ENCODE results near the gene TAAR9. TPM values are rescaled to one million over a fixed set of nuclear protein-coding genes. Genes with fewer than 3 reads are reported as not detected.

Gene TAAR9
- total RNA-seq, 1 experiment from 2014 or later: not detected

DNA sequence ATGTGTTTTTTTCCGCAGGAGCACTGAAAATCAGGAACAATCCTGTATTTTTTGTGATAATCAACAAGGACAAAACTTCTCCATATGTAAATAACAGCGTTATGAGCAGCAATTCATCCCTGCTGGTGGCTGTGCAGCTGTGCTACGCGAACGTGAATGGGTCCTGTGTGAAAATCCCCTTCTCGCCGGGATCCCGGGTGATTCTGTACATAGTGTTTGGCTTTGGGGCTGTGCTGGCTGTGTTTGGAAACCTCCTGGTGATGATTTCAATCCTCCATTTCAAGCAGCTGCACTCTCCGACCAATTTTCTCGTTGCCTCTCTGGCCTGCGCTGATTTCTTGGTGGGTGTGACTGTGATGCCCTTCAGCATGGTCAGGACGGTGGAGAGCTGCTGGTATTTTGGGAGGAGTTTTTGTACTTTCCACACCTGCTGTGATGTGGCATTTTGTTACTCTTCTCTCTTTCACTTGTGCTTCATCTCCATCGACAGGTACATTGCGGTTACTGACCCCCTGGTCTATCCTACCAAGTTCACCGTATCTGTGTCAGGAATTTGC, 32.2 kb downstream of the TAAR9 start, which contains the start of gene TAAR6:
TAAR6 (plus strand) TSS at position 102 of the 557 bp plus-strand sequence; CDS start at position 102, 0 bp downstream.
- Histone ChIP-seq H4K20me1 (ENCODE audit: low read length) (no peaks in the 10 kb centered on the region), H3K9me3 (ENCODE audit: low read length) (no peaks in the 10 kb centered on the region), H3K4me2 (ENCODE audit: low read length) (no peak within 1 kb of the TSS), H3K9me2 (replicated peaks; ENCODE audit: low read length) (no peaks in the 10 kb centered on the region), H3F3A (ENCODE audit: low read length, unreplicated experiment) (no peaks in the 10 kb centered on the region), H2AFZ (ENCODE audit: low read length) (no peak within 1 kb of the TSS), H3K9ac (ENCODE audit: low read length) (no peak within 1 kb of the TSS), H3K27ac (ENCODE audit: low read length) (no peak within 1 kb of the TSS), H3K4me3 (ENCODE audit: low read length) (no peak within 1 kb of the TSS), H3K36me3 (ENCODE audit: low read depth, low read length) (no peaks in the 10 kb centered on the region), H3K27me3 (ENCODE audit: low read length) (peaks cover 12% of the 10 kb centered on the region), H3K4me1 (ENCODE audit: insufficient read depth, low read length) (no peaks in the 10 kb centered on the region), H3K79me2 (ENCODE audit: low read length) (no peaks in the 10 kb centered on the region)
- ChIA-PET CTCF (no interaction called here), POLR2A (ENCODE audit: unreplicated experiment) (no interaction called here)
- intact Hi-C loops (cut with micrococcal nuclease): no loop called here
- TF ChIP-seq, protein P1, sequence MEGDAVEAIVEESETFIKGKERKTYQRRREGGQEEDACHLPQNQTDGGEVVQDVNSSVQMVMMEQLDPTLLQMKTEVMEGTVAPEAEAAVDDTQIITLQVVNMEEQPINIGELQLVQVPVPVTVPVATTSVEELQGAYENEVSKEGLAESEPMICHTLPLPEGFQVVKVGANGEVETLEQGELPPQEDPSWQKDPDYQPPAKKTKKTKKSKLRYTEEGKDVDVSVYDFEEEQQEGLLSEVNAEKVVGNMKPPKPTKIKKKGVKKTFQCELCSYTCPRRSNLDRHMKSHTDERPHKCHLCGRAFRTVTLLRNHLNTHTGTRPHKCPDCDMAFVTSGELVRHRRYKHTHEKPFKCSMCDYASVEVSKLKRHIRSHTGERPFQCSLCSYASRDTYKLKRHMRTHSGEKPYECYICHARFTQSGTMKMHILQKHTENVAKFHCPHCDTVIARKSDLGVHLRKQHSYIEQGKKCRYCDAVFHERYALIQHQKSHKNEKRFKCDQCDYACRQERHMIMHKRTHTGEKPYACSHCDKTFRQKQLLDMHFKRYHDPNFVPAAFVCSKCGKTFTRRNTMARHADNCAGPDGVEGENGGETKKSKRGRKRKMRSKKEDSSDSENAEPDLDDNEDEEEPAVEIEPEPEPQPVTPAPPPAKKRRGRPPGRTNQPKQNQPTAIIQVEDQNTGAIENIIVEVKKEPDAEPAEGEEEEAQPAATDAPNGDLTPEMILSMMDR (conservative IDR thresholded peaks at IDR 0.05; ENCODE audit: low read depth, low read length): no peak
- TF ChIP-seq EZH2 (IDR thresholded peaks at IDR 0.05; ENCODE audit: low read length, unreplicated experiment): no peak
- no peak for DNase-seq
- ATAC-seq: no peak
- BruUV-seq (replicated peaks): no TSS peak

DNA sequence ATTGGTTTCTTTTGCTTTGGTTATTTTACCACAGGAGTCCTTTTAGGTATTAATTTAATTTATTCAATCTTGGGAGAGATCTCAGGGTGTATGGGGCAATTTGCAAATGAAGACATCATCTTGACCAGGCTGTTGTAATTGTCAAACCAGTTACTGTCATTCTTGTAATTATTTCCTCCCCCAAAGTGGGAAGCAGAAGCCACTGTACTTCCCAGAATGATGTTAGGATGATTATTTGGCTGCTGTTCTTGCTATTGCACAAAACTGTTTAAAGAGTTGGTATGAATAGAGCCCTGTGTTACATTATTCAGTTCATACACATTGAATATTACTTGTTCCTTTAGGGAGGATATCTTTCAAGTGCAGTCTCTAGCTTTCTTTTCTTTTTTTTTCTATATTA, 33.7 kb downstream of the TAAR9 start:
- Histone ChIP-seq H3K9me2 (replicated peaks; ENCODE audit: low read length) (no peaks in the 10 kb centered on the region), H3F3A (ENCODE audit: low read length, unreplicated experiment) (no peaks in the 10 kb centered on the region), H3K4me2 (ENCODE audit: low read length) (no peak overlapping the region), H3K9ac (ENCODE audit: low read length) (no peak overlapping the region), H3K9me3 (ENCODE audit: low read length) (no peaks in the 10 kb centered on the region), H3K79me2 (ENCODE audit: low read length) (no peaks in the 10 kb centered on the region), H3K4me3 (ENCODE audit: low read length) (no peak overlapping the region), H3K27ac (ENCODE audit: low read length) (no peak overlapping the region), H3K27me3 (ENCODE audit: low read length) (peaks cover 5% of the 10 kb centered on the region), H3K36me3 (ENCODE audit: low read depth, low read length) (no peaks in the 10 kb centered on the region), H4K20me1 (ENCODE audit: low read length) (no peaks in the 10 kb centered on the region), H2AFZ (ENCODE audit: low read length) (no peak overlapping the region), H3K4me1 (ENCODE audit: insufficient read depth, low read length) (no peaks in the 10 kb centered on the region)
- CTCF ChIA-PET: no interaction called here
- ATAC-seq: no peak
- POLR2A ChIA-PET (ENCODE audit: unreplicated experiment): no interaction called here
- intact Hi-C loops (cut with micrococcal nuclease): no loop called here
- no peak for DNase-seq
- BruUV-seq (replicated peaks): no TSS peak
- TF ChIP-seq EZH2 (IDR thresholded peaks at IDR 0.05; ENCODE audit: low read length, unreplicated experiment) (no peak), EZH2phosphoT487 (IDR thresholded peaks at IDR 0.05; ENCODE audit: borderline replicate concordance, low read length) (no peak)
- TF ChIP-seq, protein P1 (conservative IDR thresholded peaks at IDR 0.05; ENCODE audit: low read depth, low read length): no peak

- DNase-seq: no peak
- POLR2A ChIA-PET (ENCODE audit: unreplicated experiment): no interaction called here
These were observed 46.6 kb downstream of the TAAR9 start for GRCh38 chr6:132584698-132585097.

More at GRCh38 chr6:132584698-132585097, 46.6 kb downstream of the TAAR9 start:
- Histone ChIP-seq H3F3A (ENCODE audit: low read length, unreplicated experiment) (no peaks in the 10 kb centered on the region), H3K27ac (ENCODE audit: low read length) (no peak overlapping the region), H3K79me2 (ENCODE audit: low read length) (no peaks in the 10 kb centered on the region), H3K9ac (ENCODE audit: low read length) (no peak overlapping the region), H3K27me3 (ENCODE audit: low read length) (no peaks in the 10 kb centered on the region), H3K36me3 (ENCODE audit: low read depth, low read length) (no peaks in the 10 kb centered on the region), H2AFZ (ENCODE audit: low read length) (no peak overlapping the region), H3K4me3 (ENCODE audit: low read length) (no peak overlapping the region), H3K9me3 (ENCODE audit: low read length) (no peaks in the 10 kb centered on the region), H3K4me1 (ENCODE audit: insufficient read depth, low read length) (no peaks in the 10 kb centered on the region), H4K20me1 (ENCODE audit: low read length) (no peaks in the 10 kb centered on the region), H3K4me2 (ENCODE audit: low read length) (no peak overlapping the region), H3K9me2 (replicated peaks; ENCODE audit: low read length) (no peaks in the 10 kb centered on the region)
- BruUV-seq (replicated peaks): no TSS peak
- no peak for ATAC-seq
- CTCF ChIA-PET: no interaction called here
- TF ChIP-seq EZH2phosphoT487 (IDR thresholded peaks at IDR 0.05; ENCODE audit: borderline replicate concordance, low read length): no peak
- no peak for TF ChIP-seq EZH2 (IDR thresholded peaks at IDR 0.05; ENCODE audit: low read length, unreplicated experiment)
- TF ChIP-seq, protein P1 (conservative IDR thresholded peaks at IDR 0.05; ENCODE audit: low read depth, low read length): no peak
- intact Hi-C loops (cut with micrococcal nuclease): no loop called here
